GM12873 (cell line): ENCODE results near the gene GPR139.

Experiments used
- CTCF ChIP-seq: IDR thresholded peaks from 2 replicates; pipeline ENCODE4 v1.5.1; 2012; ENCODE audit warnings: low read depth, mild to moderate bottlenecking, moderate library complexity, low read length, control low read depth; ENCODE audit not compliant: insufficient read depth; ENCODE audit errors: missing control alignments

GPR139 gene

GRCh38 chr16:19984135-19984534 is 89.6 kb downstream of the GPR139 start:
- TF ChIP-seq CTCF: no peak
